Endothelial cell of hepatic sinusoid (primary cell): ENCODE results near the gene PPARA.

Experiments
- in situ Hi-C: cut with HindIII; loops from 2 replicates; pipeline ENCODE4 v1.10.0; 2017; ENCODE audit warnings: low sequenced_read_pairs

PPARA gene

DNA sequence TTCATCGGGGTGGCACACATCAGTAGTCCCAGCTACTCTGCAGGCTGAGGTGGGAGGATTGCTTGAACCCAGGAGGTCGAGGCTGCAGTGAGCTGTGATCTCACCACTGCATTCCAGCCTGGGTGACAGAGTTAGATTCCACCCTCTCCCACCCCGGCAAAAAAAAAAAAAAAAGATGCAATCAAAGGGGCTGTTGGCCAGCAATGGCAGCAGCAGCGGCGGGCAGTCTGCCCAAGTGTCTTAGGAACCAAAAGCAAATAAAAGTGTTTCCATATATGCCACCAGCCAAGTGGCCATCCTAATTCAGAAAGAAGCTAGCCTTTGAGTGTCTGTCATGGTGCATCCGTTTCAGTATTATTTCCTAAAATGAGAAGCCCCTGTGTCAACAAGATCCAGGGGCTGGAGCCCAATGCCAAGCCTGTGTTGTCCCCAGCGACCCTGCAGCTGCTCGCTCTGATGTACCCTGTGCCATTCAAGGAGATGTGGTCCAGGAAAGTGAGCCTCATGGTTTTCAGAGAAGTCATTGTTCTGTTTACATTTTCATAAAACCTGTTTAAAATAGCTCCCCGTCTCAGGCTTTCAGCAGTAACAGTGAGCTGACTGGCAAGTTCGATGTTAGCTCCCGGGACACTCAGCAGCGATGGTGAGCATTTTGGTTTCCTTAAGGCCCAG is 87.3 kb downstream of the PPARA start:
- in situ Hi-C loops, result no loop called here

DNA sequence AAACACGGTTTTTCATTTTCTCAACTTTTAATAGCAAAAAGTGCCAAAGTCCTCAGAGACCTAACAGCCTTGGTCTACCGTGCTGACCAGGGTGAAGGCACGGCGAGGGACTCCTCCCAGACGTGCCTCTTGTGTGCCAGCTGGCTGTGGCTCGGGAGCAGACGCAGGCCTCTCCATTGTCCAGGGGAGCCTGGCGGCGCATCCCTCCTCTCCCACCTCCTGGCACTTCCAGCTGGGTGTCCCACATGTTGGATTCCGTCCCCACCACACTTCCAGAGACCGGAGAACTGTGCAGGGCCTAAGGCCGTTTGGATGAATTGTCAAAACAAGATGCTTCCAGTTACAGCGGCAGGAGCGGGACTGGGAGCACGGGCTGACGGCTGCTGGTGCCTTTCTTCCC is 88.2 kb downstream of the PPARA start:
- in situ Hi-C loops, result no loop called here

DNA sequence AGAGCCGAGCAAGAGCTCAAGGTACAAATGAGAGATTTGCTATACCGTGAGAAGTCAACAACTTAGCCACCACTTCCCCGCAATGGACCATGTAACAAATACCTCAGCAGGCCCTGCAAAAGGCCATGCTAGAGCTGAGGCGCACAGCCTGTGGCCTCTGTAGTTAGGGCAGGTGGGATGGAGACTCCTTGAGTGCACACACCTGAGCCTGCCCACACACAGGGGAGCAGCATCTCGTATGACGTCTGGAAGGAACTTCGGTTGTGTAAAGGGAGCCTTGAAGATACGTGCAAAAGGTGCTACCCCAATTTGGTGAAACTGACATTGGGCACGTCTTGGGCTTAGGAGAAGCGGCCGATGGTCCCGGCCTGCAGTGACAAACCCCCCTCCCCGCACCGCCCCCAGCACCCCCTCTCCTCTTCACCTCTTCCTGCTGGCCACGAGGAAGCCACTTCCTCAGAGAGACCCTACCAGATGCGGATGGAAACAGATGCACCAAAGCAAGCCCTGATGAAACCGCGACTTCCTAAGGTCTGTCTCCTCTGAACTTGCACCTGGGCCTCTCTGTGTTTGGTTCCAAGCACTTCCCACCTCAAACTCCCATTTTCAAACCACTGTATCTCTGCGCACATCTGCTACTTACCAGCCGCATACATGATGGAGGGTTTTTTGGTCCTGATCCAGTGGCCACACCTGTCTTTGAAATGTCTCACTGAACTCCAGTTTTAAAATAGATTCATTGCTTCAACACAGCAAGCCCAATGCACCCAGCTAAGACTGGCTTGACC is 89.1 kb downstream of the PPARA start:
- in situ Hi-C loops, result loop anchor here (5.0 kb wide), 1 partner anchor 42 kb away; no protein-coding TSS in a partner anchor

DNA sequence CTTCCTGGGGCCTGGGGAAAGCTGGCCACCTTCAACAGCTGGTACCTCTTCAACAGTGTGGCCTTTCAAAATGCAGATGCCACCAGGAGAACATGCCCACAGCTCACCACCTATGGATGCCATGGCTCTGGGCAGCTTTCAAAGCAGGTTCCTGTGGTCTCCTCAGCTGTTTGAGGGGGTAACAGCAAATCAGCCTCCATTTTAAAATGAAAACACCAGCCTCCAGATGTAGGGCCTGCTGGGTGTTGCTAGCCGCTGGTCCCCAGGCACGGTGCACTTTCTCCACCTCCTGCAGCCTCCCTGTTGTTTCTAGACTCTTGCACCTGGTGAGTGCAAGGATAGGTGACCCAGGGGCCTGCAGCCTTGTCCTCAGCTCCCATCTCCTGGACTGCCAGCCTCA is 89.7 kb downstream of the PPARA start:
- in situ Hi-C loops, result loop anchor here (5.0 kb wide), 1 partner anchor 43 kb away; no protein-coding TSS in a partner anchor

DNA sequence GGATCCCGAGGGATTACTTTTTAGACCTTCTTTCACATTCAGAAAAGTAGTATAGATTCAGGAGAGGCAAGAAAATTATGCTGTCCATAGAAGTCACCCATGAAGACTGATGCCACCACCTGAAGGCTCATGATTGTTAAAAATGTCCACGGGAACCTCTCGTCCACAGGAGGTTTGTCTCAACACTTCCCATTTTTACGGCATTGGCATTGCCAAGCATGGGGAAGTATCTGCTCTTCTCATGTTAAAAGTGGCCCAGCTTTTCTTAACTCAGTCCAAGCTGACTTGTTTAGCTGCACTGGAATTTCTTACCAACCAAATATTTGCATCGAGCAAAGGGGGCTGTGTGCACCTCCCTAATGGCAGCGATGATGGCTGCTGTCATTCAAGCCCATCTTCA is 90.2 kb downstream of the PPARA start:
- in situ Hi-C loops, result loop anchor here (5.0 kb wide), 1 partner anchor 43 kb away; no protein-coding TSS in a partner anchor

DNA sequence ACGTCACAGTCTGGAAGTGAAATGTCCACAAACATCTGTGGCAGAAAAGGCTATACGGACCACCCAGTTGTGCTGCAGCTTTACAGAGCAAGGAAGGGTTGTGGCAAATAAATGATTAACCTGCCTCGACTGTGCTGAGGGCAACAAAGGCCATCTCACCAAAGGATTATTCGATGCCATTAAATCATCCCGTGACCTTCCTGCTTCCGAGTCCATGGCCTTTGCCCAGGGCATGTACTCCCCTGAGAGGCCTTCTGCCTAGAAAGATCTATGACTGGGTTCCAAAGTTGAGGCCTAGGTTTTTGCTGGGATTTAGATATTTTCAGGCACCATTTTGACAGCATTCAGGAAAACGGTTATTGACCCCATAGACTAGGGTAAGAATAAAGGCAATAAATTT is 90.6 kb downstream of the PPARA start:
- in situ Hi-C loops, result loop anchor here (5.0 kb wide), 1 partner anchor 44 kb away; no protein-coding TSS in a partner anchor

DNA sequence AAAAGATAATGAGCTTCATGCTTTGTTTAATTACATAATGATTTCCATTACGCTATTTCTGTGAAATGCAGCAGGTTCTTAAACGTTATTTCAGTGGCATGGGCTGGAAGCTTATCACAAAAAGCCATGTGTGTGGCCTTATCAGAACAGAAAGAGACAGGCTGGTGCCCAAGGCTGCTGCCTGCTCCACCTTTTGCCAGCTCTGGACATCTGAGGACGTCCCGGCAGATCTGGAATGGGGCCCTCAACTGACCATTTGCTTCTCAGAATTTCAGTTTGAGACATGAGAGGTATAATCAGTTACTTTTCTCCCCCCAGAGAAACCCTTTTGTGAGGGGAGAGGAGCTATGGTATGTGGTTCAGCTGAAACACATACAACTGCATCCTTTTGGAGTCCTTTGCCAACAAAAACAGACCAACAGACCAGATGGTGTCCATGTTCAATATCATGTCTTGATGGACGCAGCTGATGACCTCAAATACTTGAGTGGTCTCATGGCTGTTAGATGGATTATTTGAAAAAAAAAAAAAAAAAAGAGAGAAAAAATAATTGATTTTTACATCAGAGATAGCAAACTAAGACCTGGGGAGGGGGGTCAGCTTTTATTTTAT is 91.2 kb downstream of the PPARA start:
- in situ Hi-C loops, result loop anchor here (5.0 kb wide), 1 partner anchor 44 kb away; no protein-coding TSS in a partner anchor

DNA sequence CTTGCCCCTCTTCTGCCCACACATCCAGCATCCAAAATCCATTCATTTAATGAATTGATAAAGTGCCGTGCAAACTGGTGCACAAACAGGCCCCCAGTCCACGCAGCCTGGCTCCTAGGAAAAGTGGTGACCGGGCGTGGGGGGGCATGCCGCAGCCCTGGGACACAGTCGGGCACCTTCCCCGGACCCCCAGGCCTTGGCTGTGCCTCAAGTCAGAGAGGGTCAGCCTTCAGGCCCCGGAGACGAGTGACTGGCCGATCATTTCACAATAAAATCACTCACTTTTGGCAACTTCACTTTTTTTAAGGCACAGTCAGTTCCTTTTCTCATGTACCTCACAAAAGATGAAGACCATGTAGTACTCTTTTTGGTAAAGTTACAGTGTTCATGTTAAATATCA is 91.8 kb downstream of the PPARA start:
- in situ Hi-C loops, result loop anchor here (5.0 kb wide), 1 partner anchor 45 kb away; no protein-coding TSS in a partner anchor

DNA sequence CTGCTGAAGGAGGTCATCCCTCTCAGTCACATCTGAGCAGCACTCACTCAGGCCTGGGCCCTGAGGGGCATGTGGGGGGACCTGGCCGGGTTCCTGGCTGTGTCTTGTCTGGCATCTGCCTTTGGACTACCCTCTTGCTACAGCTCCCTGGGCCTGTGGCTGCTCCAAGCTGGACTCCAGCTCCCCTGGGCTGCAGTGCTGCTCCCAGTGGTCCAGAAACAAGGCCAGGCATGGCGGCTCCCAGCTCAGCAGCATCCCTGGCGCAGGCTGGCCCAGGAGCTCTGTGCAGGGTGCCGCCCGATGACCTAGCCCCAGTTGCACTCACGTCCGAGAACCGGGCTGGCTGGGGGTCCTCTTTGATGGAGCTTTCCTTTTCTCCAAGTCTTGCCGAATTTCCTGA is 94.4 kb downstream of the PPARA start:
- in situ Hi-C loops, result loop anchor here (5.0 kb wide), 1 partner anchor 47 kb away; no protein-coding TSS in a partner anchor

DNA sequence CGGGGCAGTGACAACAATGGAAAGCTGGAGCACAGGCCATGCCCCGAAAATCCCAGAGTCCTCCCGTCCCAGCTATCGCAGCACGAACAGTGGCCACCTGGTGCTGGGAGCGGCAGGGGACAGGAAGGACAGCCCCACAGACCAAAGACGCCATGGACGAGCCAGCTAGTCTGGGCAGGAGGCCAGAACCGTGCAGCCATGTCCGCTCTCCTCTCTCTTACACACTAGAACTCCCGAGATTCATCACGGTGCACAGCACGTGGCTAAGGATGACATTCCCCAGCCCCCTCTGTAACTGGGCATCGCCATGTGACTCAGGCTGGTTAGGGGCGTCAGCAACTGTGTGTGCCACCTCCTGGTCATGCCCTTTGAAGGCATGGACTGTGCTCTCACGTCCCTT is 95.2 kb downstream of the PPARA start:
- in situ Hi-C loops, result no loop called here

DNA sequence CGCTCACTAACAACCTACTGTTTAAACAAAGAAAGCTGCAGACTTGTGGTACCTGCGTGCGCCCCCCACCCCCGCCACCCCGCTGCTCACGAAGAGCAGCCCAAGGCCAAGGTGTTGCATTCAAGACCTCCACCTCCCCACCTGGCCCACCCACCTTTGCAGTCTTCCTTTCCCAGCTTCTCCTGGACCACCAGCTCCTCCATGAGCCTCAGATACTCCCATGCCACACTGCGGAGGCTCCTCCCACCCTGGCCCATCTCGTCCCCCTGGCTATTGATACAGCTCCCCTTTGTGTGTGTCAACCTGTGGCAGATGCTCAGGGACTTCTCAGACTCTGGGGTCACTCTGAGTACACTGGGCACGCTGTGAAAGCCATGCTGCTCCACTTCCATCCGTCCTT is 95.9 kb downstream of the PPARA start:
- in situ Hi-C loops, result no loop called here

DNA sequence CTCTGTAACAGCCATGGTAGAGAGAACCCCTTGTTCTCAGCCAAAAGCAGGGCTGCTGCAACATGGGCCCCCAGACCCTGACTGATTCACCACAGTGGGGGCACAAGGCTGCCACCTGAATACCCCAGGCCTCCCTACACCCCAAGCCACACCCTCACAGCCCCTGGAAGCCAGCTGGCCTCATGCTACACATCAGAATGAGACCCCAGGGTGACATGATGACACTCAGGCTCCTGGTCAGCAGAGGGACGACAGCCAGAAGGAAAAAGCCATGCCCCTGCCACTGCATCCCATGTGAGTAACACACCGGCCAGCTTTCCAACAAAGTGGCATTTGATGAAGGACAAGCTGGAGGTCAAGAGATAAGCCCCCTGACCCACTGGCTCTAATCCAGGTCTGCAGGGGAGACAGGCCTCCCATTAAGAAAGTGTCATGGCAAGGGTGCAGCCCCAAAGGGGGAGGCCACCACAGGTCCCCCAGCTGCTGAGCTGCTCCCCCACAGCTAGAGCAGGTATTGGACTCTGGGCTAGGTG is 97.2 kb downstream of the PPARA start:
- in situ Hi-C loops, result no loop called here

DNA sequence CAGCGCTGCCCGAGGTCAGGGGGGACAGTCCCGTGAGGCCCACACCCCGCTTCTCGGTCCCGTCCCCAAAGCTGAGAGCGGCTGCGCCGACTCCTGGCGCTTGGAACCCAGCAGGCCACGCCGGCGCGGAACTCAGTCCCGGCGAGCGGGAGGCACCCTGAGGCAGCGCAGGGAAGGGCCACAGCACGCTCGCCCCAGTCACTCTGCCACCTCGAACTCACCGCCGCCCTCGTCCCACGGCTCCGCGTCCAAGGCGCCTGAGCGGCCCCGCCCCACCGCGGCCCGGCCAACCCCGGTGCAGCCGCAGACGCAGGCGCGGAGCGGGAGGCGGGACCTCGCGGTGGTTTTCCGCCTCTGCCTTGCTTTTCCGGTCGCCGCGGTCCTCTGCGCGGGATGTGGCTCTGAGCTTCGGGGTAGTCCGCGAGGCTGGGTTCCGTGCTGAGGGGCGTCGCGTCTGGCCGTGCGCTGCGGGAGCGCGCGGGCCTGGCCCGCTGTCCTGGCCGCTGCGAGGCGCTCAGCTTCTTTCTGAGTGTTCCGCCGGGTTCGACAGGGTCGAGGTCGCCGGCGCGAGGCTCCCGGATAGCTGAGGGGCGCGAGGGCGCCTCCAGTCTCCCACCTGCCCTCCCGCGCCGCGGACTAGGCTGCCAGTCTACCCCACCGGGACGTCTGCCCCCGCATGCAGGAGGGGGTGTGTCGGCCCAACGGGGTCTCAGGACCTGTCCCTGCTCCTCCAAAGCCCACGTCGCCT is 99.9 kb downstream of the PPARA start, which contains the start of gene CDPF1:
CDPF1 (minus strand) TSS at position 259 of the 748 bp plus-strand sequence. CDS start 2,009 bp downstream, outside the sequence.
- in situ Hi-C loops, result no loop called here

DNA sequence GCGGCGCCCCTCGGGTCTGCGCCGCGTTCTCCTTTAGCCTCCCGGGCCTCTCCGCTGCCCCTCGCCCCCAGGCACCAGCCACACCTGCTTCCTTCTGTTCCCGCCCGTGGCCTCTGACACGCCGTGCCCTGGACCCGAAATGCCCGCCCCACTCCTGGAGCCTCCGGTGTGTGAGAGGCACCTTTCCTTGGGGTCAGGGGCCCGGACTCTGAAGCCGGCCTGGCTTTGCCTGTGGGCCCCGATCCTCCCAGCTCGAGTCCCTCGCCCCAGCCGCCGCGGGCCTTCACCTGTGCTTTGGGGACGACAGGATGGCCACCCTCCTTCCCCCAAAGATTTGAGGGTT is 100.4 kb downstream of the PPARA start:
- in situ Hi-C loops, result no loop called here

DNA sequence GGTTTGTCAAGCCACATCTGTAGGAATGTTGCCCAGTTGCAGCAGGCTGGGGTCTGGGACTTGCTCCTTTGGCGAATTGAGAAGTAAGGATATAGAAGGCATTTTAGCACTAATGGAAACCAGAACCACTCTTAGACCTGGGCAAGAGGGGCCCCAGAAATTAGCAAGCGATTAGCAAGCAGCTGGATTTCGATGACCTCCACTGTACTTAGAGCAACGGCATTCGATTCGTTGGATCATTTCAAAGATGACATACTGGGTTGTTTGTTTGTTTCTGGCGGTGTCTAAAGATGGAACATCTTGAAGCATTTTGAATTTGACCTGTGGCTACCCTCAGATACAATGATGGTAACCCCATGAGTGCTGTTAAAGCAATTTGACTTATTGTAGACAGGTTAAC is 100.9 kb downstream of the PPARA start:
- in situ Hi-C loops, result no loop called here

DNA sequence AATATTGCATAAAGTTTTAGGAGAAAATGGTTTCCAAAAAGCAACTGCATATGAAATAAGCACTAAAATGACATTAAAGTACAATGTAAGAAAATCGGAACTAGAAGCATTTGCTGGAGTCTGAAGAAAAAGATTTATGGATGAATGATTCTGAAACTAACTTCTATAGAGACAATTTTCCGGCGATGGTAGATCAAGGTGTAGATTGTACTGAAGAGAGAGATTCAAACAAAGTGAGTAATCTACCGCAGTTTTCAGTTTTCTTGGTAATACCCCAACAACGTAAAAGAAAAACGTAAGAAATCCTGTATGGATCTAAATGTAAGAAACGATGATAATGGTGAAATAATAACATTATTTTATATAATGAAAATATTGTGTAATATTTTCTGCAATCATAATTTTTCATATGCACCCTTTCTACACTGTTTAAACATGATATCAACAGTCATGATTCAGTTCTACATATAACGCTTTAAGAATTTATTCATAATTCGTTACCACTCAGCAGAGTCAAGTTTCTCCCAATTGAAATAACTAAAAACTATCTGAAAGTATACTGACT is 101.6 kb downstream of the PPARA start:
- in situ Hi-C loops, result no loop called here

DNA sequence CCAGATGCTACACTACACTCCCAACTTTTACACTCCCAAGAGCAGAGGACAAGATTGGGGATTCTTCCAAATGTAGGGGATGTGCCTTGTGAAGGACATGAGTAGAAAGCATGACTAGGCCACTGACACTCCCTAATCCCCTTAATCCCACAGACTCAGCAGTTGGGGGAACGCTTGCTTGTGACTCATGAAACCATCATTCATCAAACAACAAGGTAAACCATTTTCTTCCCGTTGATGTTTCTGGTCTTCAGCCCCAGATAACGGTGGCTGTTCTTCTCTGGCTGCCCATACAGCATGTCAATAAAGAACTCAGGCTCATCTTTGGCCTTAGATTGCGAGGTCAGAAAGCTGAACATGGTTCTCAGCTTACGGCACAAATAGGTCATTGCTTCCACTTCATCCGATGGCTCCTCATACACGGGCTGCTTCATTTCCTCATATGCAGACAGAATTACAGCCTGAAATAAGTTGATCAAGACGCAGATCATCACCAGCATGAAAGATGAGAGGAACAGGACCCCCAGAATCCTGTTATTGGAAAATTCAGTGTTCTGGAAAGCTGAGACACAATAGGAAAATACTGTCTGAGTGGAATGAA is 106.1 kb downstream of the PPARA start:
- in situ Hi-C loops, result loop anchor here (5.0 kb wide), 1 partner anchor 76 kb away; no protein-coding TSS in a partner anchor

DNA sequence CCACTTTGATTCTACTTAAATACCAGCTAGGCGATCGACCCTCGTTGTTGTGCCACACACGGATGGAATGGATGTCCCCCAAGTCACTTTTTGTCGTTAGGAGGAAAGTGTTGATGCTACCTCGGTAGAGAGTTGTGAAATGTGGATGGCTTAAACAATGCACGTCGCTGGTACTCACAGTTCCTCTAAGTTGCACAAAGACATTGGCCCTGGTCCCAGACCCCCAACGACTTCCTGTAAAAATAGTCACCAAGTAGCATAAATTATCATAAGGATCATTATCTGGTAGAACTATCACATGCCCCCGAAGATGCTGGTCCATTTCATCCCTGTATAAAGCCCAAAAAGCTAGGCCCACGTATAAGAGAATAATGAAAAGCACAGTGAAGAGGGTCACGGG is 109.0 kb downstream of the PPARA start:
- in situ Hi-C loops, result loop anchor here (5.0 kb wide), 1 partner anchor 73 kb away; no protein-coding TSS in a partner anchor

DNA sequence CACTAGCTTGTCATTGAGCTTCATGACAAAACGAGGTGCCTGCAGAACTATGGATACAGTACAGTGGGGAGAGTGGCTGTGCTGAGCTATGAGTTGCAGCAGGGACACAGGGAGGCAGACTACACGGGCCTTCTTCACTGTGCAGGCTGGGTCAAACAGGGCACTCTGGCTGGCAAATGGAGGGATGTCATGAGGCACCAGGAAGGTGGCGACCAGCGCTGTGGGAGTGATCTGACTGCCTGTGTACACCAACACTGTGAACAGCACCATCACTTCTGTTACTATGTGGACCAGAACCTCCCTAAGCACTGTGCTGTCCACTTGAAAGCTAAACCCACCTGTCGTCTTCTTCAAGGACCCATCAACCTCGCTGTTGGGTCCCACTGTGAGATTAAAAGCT is 109.7 kb downstream of the PPARA start:
- in situ Hi-C loops, result no loop called here
